Fibroblast of peridontal ligament (primary cell): ENCODE data around the gene INTS6.
"Not testable (repeated sequence)": the region's sequence is repeated elsewhere in the genome, so short reads cannot be mapped to it uniquely, and the experiment has no call there.

Experiments
- DNase-seq: peaks from one replicate; pipeline ENCODE4 v3.0.0-alpha.2; 2010; ENCODE audit errors: extremely low read depth

INTS6 gene

DNA sequence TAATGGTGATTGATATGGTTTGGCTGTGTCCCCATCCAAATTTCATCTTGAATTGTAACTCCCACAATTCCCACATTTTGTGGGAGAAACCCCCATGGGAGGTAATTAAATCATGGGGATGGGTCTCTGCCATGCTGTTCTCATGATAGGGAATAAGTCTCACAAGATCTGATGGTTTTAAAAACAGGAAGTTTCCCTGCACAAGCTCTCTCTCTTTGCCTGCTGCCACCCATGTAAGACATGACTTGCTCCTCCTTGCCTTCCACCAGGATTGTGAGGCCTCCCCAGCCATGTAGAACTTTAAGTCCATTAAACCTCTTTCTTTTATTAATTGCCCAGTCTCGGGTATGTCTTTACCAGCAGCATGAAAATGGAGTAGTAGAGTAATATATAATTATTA, 37.5 kb downstream of the INTS6 start:
- DNase-seq = not testable (repeated sequence)

DNA sequence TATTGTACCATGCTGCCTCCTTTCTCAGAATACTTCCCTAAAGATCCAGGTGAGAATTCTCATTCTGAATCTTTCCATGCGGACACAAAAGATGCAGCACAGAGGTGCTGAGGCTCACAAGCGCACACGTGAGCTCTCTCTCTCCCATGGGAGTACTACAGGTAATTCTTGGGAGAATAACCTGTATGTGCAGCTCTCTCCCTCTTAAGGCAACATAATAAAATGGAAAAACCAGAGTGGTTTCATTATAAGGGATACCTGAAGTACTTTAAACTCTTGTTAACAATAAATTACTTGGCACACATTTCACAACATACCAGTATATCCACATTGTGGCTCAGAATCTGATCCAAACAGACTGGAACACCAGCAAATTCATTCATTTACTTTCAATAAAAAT, 40.4 kb downstream of the INTS6 start:
- no peak for DNase-seq

DNA sequence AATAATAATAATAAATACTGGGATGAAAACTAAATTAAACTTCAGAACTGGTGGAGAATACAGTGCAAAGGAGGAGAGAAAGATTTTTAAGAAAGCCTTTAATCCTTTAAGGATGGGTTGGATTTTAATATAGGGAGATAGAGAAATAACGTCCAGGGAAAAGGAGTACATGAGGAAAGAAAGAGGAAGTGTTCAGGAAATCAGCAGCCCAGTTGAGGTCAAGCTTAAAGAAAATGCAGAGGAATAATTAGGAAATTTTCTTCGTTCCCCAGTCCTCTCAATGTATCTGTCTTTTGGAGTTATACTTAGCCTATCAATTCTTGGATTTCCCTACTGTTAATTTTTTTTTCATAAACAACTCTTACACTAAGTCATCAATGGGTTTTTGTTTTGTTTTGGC, 47.7 kb downstream of the INTS6 start:
- DNase-seq = no peak

DNA sequence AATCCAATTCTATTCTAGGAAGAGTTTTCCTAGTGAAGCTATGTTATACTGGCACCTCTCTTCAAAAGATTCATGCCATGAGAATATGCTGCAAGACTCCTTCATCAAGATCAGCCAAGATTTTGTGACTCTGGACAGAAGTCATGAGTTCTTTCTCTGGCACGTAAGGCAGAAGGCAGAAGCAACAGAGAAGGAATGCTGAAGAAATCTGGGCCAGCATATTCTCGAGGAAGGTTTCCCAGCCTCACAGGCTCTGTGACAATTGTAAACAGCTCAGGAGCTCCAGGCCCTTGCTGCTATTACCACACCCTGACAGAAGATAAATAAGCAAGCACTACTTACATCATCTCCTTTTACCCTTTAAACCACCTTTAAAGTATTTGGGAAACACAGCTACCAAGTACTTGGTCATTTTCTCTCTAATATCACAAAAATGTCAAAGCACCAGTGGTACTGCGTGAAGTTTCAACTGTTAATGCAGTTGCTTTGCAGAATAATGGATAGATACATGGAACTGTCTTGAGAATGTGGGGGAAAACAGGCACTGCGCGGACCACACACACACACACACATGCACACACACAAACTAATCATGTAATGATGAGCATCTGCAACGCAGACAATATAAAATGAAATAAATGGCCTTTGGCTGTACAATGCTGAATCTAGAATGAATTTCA, 55.4 kb downstream of the INTS6 start:
- DNase-seq = peak; percentile 55

DNA sequence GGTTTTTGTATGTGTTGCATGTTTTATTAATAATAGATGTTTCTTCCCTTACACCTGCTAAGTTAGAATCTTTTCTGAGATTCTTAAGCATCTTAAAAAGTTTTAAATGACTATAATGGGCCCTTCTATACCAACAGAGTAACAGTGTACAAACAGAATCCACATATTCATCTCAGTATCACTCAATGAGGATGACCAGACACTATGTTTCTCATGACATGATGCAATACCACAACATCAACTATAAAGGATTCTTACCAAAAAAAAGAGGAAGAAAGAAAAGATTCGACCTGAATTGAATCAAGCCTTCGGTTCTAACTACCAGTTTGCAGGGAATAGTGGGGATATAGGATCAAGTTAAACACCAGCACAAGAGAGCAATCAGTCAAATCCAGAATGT, 56.5 kb downstream of the INTS6 start:
- peak; percentile 23 for DNase-seq

DNA sequence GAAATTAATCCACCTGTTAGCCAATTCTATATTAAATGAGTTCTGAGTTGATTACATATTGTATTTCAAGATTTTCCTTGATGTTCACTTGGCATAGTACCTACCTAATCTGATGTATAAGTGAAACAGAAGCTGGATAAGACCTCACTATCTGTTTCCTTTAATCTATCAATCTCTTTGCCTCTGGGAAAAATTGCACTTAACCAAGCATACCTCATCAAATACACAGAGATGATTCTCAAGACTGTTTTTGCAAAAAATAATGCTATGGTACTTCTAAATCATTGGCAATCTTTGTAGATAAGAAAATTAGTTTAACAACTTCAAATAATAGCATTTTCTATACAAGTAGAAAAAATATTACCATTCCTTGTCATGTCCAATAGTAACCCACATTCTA, 58.1 kb downstream of the INTS6 start:
- DNase-seq = no peak

DNA sequence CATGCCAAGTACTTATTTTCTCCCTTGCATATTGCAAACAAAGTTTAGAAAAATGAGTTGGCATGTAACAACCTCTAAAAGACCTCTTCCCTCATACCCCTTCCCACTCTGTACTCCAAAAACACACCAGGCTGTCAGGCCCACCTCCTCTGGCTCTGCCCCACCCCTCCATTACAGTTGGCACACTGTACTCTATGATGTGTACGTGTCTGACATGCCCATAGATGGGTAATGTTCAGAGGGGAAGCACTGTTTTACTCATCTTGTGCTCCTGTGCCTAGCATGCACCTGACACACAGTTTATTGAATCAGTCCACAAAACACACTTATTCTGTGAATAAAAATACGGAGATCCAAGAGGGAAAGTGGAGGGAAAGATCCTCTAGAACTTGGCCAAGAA, 67.7 kb downstream of the INTS6 start:
- DNase-seq = no peak

DNA sequence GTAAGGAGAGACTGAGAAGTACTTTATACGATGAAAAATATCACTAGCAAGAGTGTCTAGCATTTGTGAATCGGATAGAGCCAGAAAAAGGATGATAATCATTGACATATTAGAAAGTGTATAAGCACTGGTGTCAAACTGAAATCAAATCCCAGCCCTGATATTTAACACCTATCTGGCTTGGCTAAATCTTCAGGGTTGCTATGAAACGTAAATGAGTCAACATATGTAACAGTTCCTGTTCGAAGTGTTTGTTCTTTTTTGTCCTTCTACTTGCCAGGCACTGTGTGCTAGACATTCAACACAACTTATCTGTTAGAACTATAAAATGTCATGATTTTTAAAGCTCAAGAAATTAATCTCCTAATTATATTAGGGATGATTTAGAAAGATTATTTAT, 72.6 kb downstream of the INTS6 start:
- DNase-seq = no peak

DNA sequence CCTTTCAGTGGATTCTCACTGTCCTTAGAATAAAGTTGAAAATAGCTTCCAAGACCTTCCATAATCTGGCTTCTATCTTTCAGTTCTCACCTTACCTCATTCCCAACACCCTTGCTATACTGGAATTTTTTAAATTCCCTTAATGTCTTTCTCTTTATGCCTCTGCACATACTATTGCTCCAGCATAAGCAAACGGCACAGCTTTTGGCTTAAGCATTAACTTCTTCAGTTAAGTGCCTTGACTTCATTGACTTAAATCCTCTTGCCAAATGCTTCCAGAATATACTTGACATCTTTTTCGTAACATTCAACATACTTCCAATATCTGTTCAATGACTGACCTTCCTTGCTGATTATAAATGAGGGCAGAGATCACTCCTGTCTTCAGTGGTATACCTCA, 79.4 kb downstream of the INTS6 start:
- no peak for DNase-seq

DNA sequence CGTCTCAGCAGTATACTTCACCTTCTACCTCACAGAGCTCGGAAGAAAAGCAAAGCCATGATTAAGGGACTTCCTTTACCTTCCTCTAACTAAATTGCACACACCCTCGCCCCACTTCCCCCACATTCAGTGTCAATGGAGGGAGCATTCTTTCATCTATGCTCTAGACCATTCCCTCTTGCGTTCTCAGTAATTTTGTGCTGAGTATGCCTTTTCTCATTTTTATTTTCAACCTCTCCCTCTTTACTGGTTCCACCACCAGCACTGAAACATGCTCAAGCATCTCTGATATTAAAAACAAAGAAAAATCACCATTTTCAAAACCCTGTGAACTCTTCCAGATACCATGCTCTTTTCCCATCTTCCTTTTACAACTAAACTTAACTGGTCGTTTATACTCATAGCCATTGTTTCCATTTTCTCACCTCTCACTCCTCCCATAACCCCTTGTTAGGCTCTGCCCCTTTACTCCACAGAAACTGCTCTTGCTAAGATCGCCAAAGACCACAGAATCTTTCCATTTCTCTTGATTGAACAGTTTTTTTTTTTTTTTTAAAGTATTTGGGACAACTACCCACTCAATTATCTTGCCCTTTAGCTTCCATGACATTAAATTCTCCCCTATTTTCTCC, 81.0 kb downstream of the INTS6 start:
- DNase-seq = no peak

DNA sequence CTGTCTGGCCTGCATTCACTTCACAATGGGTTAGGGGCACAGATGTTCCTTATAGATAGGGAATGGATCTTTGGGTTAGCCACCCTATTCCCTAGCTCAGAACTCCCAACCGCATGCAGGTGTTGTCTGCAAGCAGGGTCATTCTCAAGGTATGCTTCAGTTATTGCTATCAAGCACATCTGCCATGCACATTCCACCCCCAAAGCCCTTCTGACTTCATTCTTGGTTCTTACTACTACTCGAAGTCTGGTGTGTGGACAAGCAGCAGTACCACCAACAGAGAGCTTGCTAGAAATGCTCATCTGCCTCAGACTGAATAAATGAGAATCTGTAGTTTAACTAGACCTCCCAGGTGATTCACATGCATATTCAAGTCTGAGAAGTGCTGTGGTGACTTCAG, 82.0 kb downstream of the INTS6 start:
- no peak for DNase-seq

DNA sequence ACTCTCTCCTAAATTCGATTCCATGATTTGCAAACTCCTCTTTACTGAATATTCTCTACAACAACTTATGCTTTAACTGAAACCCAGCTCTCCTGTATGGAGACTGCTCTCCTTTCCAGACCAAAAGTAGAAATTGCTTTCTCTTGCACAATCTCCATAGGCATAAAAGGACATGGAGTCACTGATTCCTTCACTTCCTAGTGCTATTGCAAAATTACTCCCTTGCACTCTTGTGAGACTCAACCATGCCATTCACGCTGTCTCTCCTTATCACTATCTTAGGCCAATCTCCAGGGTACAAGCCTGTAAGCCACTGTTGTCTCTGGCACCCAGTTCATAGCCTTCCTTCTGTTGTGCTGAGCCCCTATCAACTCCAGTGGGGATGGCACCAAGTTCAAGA, 82.7 kb downstream of the INTS6 start:
- peak; percentile 62 for DNase-seq

DNA sequence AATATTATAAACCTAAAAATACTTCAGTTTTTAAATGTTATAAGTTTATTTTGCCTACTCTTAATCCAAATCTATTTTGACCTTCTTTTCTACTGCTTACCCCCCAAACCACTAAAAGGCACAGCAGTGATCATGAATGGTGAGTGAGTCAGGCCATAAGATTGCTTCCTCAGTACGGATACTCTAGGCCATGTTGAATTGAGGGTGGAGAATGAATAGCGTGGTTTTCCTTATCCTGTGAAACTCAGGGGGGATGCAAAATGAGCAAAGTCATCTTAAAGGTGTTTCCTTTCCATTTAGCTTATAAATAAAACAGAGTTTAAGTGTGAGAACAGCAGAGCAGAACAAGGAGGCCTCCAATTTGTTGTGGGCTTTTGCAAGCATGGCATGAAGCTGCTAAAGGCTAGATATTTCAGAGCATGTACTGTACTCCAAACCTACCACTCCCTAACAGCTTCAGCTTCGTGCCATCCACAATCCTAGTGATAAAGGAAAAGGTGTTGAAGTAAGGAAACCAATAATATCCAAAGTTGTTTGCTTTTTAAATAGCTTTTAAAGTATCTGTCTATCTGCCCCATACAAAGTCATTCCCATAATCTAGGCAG, 88.3 kb downstream of the INTS6 start:
- DNase-seq = peak; percentile 52

DNA sequence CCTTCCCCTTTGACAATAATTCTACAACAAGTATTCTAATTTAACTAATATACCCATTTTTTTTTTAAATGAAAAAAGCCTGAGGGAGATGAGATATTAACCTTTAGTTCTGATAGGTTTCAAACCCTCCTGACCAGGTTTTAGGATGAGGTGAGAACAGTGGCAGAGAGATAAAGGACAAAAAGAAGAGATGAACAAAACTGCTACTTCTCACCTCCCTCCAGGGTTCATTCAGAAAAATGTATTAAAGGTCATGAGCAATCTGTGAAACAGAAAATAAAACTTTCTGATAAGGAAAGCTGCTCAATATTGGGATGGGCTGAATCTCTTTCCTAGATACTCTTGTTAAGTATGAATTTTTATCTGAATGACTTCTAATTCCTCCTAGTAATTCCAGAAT, 89.2 kb downstream of the INTS6 start:
- DNase-seq = no peak

DNA sequence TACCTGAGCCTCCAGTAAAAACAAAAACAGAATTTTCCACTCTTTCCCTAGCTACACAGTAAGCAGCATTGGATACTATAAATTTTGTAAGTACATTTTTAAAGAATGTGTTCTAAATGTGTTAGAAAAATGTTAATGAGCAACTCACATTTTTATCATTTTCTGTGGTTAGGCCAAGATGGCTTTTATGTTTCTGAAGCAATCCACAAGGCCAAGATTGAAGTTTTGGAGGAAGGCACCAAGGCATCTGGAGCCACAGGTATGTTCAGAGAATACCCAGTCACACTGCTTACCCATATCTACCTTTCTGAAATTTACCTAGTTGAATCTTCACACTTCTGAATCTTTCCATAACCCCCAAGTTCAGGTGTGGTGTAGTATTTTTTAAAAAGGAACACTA, 91.7 kb downstream of the INTS6 start:
- no peak for DNase-seq

DNA sequence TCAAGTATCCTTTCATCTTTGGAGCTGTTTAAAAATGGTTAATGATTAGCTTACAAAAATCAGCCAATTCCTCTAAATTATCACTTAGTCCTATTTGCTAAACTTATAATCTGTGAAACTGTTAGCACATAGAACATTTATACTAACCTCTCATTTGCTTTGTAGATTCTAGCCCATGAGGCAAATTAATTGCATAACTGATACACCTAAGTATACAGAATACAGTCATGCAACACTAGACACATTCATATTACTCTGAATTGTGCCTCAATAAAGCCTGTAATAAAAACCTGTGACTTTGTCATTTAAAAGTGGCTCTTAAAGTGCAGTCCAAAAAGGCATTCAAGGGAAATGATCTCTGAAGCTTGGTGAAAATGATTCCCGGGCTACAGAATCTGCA, 92.3 kb downstream of the INTS6 start:
- no peak for DNase-seq

DNA sequence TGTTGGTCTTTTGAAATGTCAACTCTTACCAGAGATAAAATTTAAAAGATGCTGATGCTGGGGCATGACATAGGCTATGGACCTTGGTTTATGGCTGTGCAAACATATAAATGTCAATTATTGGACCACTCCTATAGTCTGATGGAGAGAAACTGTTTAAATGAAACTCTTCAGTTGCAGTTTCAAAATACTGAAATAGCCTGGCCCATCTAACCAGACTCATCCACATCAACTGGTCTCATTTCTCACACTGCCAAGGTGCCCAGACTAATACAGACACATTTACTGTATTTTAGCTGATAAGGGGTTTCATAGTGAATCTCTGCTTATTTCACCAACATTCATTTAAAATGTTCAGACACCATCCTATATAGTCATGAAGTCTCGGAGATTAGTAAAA, 93.5 kb downstream of the INTS6 start:
- no peak for DNase-seq

DNA sequence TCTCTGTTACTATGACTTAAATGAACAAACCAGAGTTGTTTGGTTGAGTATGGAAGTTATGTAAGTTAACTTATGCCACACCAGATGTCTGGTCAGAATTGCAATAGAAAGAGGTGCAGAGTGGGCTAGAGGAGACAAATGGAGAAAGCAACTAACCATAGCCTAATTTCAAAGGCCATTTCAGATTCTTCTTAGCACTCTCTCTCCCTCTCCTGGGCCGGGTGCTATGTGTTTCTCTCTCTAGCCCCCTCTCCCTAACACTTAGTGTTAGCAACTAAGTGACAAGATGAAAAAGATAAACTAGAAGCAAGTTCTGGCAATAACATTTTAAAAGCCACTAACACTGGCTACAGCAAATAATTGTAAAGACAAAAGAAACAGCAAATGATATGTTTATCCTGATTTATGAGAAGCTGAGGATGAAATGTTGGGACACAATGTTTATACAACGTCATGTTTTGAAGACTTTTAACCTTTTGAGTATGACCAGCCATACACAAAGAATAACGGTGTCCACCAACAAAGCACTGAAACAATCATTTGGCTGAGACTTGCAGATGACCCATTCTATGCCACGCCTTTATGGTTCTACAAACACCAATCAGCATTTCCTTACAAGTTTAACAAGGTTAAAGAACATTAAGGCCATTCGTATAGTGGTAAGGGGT, 94.8 kb downstream of the INTS6 start:
- DNase-seq = no peak

DNA sequence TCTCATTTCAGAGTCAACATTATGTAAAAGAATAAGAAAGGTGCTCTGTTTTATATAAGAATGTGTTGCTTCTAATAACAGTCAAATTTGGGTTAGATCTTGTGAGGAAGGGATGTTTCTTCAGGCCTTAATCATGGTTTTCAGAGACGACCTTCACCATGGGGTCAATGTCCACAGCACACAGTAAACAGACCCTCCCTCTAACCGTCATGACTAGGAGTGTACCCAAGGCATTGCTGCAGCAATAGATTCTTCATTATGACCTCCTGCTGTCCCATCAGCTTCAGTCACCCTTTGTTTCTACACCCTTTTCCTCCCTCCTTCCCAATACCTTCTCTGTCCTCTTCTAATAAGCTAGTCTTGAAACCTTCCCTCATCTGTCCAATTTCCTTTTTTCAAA, 97.6 kb downstream of the INTS6 start:
- no peak for DNase-seq

DNA sequence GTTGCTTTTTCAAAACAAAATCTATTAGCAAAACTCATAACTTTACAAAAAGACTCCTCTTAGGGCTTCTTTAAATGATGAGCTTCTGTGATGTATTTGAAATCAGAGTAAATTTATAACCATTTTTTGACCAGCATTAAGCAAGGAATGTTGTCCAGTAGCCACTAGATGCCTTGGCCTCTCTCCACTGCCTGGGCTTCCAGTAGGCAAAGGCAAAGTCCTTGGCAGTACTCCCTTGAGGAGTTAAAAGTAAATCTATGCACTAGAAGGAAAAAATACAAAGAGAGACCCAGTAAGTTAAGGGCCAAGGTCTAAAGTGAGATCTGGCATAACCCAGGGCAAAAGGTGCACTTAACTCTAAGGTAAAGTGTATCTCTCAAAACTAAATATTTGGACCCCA, 103.8 kb downstream of the INTS6 start:
- peak; percentile 41 for DNase-seq

DNA sequence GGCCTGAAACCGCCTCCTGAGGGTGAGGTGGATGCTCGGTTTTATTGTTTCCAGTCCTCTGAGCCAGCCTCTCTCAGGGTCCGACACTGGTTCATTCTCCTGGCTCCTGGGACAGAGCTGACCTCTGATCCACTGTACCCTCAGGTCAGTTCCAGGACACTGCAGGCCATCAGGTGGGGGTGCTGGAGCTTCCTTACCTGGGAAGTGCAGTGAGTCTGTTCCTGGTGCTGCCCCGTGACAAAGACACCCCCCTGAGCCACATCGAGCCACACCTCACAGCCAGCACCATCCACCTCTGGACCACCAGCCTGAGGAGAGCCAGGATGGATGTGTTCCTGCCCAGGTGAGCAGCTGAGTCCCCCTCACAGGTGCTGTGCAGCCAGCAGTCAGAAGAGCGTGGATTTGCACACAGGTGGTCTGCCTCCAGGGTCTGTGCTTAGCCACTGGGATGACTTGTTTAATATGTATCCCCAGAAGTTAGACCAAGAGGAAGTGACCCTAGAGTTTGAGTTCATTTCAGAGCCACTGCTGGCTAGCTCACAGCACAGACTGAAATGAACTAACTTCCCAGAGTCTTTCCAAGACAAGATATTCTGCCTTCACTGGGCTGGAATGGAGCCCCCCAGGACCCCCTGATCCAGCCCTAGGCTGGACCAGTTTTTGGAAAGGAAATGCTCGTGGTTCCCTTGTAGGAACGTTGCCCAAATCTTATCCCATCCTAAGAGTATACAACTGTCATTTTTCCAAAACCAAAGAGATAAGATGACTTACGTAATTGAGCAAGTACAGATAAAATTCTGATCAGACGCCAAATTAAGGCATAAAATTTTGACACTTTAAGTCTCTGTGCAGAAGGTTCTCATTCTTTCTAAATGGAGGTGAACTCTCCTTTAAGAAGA, 104.5 kb downstream of the INTS6 start:
- no peak for DNase-seq

DNA sequence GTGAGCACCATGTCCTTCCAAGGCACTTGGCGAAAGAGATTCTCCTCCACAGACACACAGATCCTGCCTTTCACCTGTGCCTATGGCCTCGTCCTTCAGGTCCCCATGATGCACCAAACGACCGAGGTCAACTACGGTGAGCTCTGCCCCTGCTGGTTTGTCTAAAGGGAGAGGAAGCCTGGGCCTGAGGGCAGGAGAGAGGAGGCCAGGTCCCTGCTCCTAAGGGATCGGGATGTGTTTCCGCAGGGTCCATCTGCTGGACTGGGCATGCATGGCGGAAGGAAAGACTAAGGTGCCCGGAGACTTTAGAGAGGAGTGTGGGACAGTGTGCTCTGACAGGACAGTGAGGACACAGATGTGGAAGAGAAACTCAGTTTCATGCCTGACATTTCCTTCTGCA, 105.7 kb downstream of the INTS6 start:
- no peak for DNase-seq
